Right atrium auricular region (tissue), 2 donors: Measurements from ENCODE around the gene FABP2. TPM values are rescaled to one million over a fixed set of nuclear protein-coding genes. Genes with fewer than 3 reads are reported as not detected.

ENCODE experiments used
- DNase-seq: peaks from one replicate; pipeline ENCODE4 v3.0.0-alpha.2; 2019; ENCODE audit warnings: low spot score
- H3K27ac ChIP-seq, 2 donors: fragments of 200-600 bp; sonication (generic); 1 replicate in 1 of 2; 2 replicates in 1 of 2; pipeline ENCODE4 v1.5.1; 2016 to 2019
- H3K27me3 ChIP-seq, 2 donors: fragments of 200-600 bp; sonication (generic); one replicate each; pipeline versions ENCODE4 v1.5.1 to v1.6.0; 2017 to 2019
- H3K36me3 ChIP-seq: fragments of 200-600 bp; sonication (generic); one replicate; pipeline ENCODE4 v1.5.1; 2016
- H3K4me1 ChIP-seq, 2 donors: fragments of 200-600 bp; sonication (generic); one replicate each; pipeline versions ENCODE4 v1.5.1 to v1.6.0; 2017 to 2019
- H3K4me3 ChIP-seq, 2 donors: fragments of 200-600 bp; sonication (generic); 1 replicate in 1 of 2; 2 replicates in 1 of 2; pipeline ENCODE4 v1.5.1; 2017 to 2019; ENCODE audit warnings: mild to moderate bottlenecking in 1 of 2, moderate library complexity in 1 of 2
- H3K9me3 ChIP-seq, 2 donors: fragments of 200-600 bp; sonication (generic); one replicate each; pipeline ENCODE4 v1.5.1; 2019
- CTCF ChIP-seq, 2 donors: fragments of 200-600 bp; sonication (generic); IDR thresholded peaks; one replicate each; pipeline ENCODE4 v1.5.1; 2019; ENCODE audit warnings: antibody characterized with exemption in 2 of 2
- total RNA-seq, 2 donors: library from RNA; depleted of rRNA; stranded (reverse); fragments of >200 nt; gene quantifications; one replicate each; pipeline ENCODE4 v1.1.0, GENCODE V29; 2016

Gene FABP2
- total RNA-seq, 2 donors from 2014 or later, result 0.48 TPM; not detected in 1

- Histone ChIP-seq H3K36me3 (peaks cover 8% of the 10 kb centered on the region), H3K9me3 (no peaks in the 10 kb centered on the region), H3K4me3 (no peak overlapping the region), H3K27ac (no peak overlapping the region), H3K27me3 (no peaks in the 10 kb centered on the region), H3K4me1 (peaks cover 0 to 23% of the 10 kb centered on the region in 2 donors)
- DNase-seq, result no peak
- no peak for TF ChIP-seq CTCF (IDR thresholded peaks at IDR 0.05)
Measured at GRCh38 chr4:119302073-119302832, 19.7 kb downstream of the FABP2 start.

GRCh38 chr4:119300101-119300978 lies 21.6 kb downstream of the FABP2 start:
- peaks cover 0 to 26% of the 10 kb centered on the region in 2 donors for H3K4me1 ChIP-seq
- peak overlapping the region; percentile 75 to 77 for H3K4me3 ChIP-seq
- peaks cover 27% of the 10 kb centered on the region for H3K36me3 ChIP-seq
- H3K27ac ChIP-seq, result peak overlapping the region; percentile 93 to 95
- DNase-seq, result peak; percentile 94
- no peak for TF ChIP-seq CTCF (IDR thresholded peaks at IDR 0.05)
- H3K27me3 ChIP-seq, result no peaks in the 10 kb centered on the region
- H3K9me3 ChIP-seq, result no peaks in the 10 kb centered on the region

- no peak for TF ChIP-seq CTCF (IDR thresholded peaks at IDR 0.05)
- Histone ChIP-seq H3K36me3 (peaks cover 27% of the 10 kb centered on the region), H3K4me1 (peaks cover 0 to 26% of the 10 kb centered on the region in 2 donors), H3K27ac (peak overlapping the region; percentile 93 to 95), H3K9me3 (no peaks in the 10 kb centered on the region), H3K27me3 (no peaks in the 10 kb centered on the region), H3K4me3 (peak overlapping the region; percentile 75 to 77)
- DNase-seq, result no peak
Measured at GRCh38 chr4:119299741-119300100, 22.2 kb downstream of the FABP2 start.

- Histone ChIP-seq H3K9me3 (no peaks in the 10 kb centered on the region), H3K27me3 (no peaks in the 10 kb centered on the region), H3K4me3 (peak overlapping the region; percentile 75 to 77), H3K4me1 (peaks cover 0 to 26% of the 10 kb centered on the region in 2 donors), H3K36me3 (peaks cover 27% of the 10 kb centered on the region), H3K27ac (peak overlapping the region; percentile 93 to 95)
- TF ChIP-seq CTCF (IDR thresholded peaks at IDR 0.05), result no peak
- DNase-seq, result no peak
Measured at GRCh38 chr4:119299260-119299671, 22.7 kb downstream of the FABP2 start.

GRCh38 chr4:119297795-119298194 lies 24.1 kb downstream of the FABP2 start:
- no peak for DNase-seq
- peaks cover 0 to 26% of the 10 kb centered on the region in 2 donors for H3K4me1 ChIP-seq
- H3K27ac ChIP-seq, result no peak overlapping the region
- H3K4me3 ChIP-seq, result no peak overlapping the region
- H3K27me3 ChIP-seq, result no peaks in the 10 kb centered on the region
- H3K36me3 ChIP-seq, result peaks cover 35% of the 10 kb centered on the region
- TF ChIP-seq CTCF (IDR thresholded peaks at IDR 0.05), result no peak
- H3K9me3 ChIP-seq, result no peaks in the 10 kb centered on the region
